Pons (tissue), 1 donor: ENCODE results near the gene NDUFAF8.
"Not testable (repeated sequence)": the region's sequence is repeated elsewhere in the genome, so short reads cannot be mapped to it uniquely, and the experiment has no call there.

Experiments
- DNase-seq: peaks from one replicate; pipeline ENCODE4 v3.0.0-alpha.2; 2016; ENCODE audit warnings: low spot score

NDUFAF8 gene

GRCh38 chr17:81222906-81223761, 16.0 kb upstream of the NDUFAF8 start, which contains the start of gene CEP131:
CEP131 (minus strand) TSS chr17:81222965; CDS start chr17:81220056, 2,909 bp downstream.
- peak; percentile 97 for DNase-seq

- no peak for DNase-seq
Observed at GRCh38 chr17:81223762-81224130, 15.4 kb upstream of the NDUFAF8 start.

GRCh38 chr17:81227630-81228029, 11.5 kb upstream of the NDUFAF8 start:
- DNase-seq = not testable (repeated sequence)

GRCh38 chr17:81228420-81228819, 10.7 kb upstream of the NDUFAF8 start:
- peak; percentile 69 for DNase-seq

- no peak for DNase-seq
Observed at GRCh38 chr17:81228834-81229665, 10.1 kb upstream of the NDUFAF8 start.

GRCh38 chr17:81229666-81229920, 9.5 kb upstream of the NDUFAF8 start:
- no peak for DNase-seq

- no peak for DNase-seq
Observed at GRCh38 chr17:81230043-81230820, 8.9 kb upstream of the NDUFAF8 start.

- DNase-seq = no peak
Observed at GRCh38 chr17:81231121-81231645, 7.9 kb upstream of the NDUFAF8 start.

- DNase-seq = no peak
Observed at GRCh38 chr17:81231766-81232581, 7.1 kb upstream of the NDUFAF8 start.

- DNase-seq = no peak
Observed at GRCh38 chr17:81232616-81233241, 6.4 kb upstream of the NDUFAF8 start.

GRCh38 chr17:81233316-81233715, 5.8 kb upstream of the NDUFAF8 start:
- DNase-seq = no peak

GRCh38 chr17:81233811-81234505, 5.2 kb upstream of the NDUFAF8 start:
- DNase-seq = no peak

- no peak for DNase-seq
Observed at GRCh38 chr17:81234506-81234855, 4.6 kb upstream of the NDUFAF8 start.

- no peak for DNase-seq
Observed at GRCh38 chr17:81234940-81235821, 3.9 kb upstream of the NDUFAF8 start.

GRCh38 chr17:81235822-81236740, 3.0 kb upstream of the NDUFAF8 start:
- no peak for DNase-seq

- DNase-seq = no peak
Observed at GRCh38 chr17:81236784-81237183, 2.3 kb upstream of the NDUFAF8 start.

GRCh38 chr17:81237591-81238489, 1.3 kb upstream of the NDUFAF8 start:
- DNase-seq = no peak
